Psoas muscle (tissue), 8 donors: ENCODE data around the gene E2F1. TPM values are rescaled to one million over a fixed set of nuclear protein-coding genes. Genes with fewer than 3 reads are reported as not detected.

Experiments
- ATAC-seq, 4 donors: fragments of 200-7000 bp; cut with Tn5 transposase; one replicate each; pipeline ENCODE4 v1.9.1; 2020; ENCODE audit warnings: moderate library complexity in 3 of 4, mild to moderate bottlenecking in 2 of 4
- DNase-seq, 2 donors: peaks; one replicate each; pipeline ENCODE4 v3.0.0-alpha.2; 2020
- H3K27ac ChIP-seq: fragments of 200-600 bp; one replicate; pipeline ENCODE4 v1.8.0; 2022
- H3K27me3 ChIP-seq, 3 donors: fragments of 200-600 bp in 1 of 3; one replicate each; pipeline versions ENCODE4 v1.6.1 to v1.8.0; 2013 to 2022; ENCODE audit warnings: low read length in 2 of 3, mild to moderate bottlenecking in 2 of 3, moderate library complexity in 1 of 3; ENCODE audit not compliant: insufficient read depth in 3 of 3
- H3K36me3 ChIP-seq, 2 donors: fragments of 200-600 bp in 1 of 2; one replicate each; pipeline versions ENCODE4 v1.6.1 to v1.8.0; 2013 to 2022; ENCODE audit warnings: low read depth in 1 of 2, mild to moderate bottlenecking in 1 of 2, moderate library complexity in 1 of 2; ENCODE audit not compliant: insufficient read depth in 1 of 2
- H3K4me1 ChIP-seq: fragments of 200-600 bp; one replicate; pipeline ENCODE4 v1.8.0; 2022
- H3K4me3 ChIP-seq: fragments of 200-600 bp; one replicate; pipeline ENCODE4 v1.8.0; 2022; ENCODE audit warnings: mild to moderate bottlenecking
- H3K9me3 ChIP-seq: fragments of 200-600 bp; one replicate; pipeline ENCODE4 v1.8.0; 2022
- WGBS, 3 donors: extraction: QIAGEN DNeasy Blood & Tissue Kit; methylation state at CpG; one replicate each; pipeline versions ENCODE4 v1.1.6 to v1.1.7; 2013; 5-methylcytosine and 5-hydroxymethylcytosine counted together
- intact Hi-C, 2 donors: fragments of 100-400 bp; cut with DNase I; formaldehyde crosslinking; loops; one replicate each; pipeline versions ENCODE4 v1.11.0 to v1.14.2; 2022
- polyA plus RNA-seq, 3 donors: library from polyadenylated mRNA; stranded (reverse); fragments of 200-250 nt; gene quantifications; one replicate each; pipeline ENCODE4 v1.2.3, GENCODE V29; 2013
- total RNA-seq, 4 donors: library from RNA; stranded (reverse); fragmentation: NEBNext Ultra II Directional in 2 of 4; extraction: Animal tissue kit (Norgen Biotek cat#: 25700) in 2 of 4; gene quantifications; one replicate each; pipeline versions ENCODE4 v1.2.1 to v1.2.4, GENCODE V29; 2021 to 2023
- TF ChIP-seq, protein P1 (sequence below): fragments of 200-600 bp; IDR thresholded peaks from one replicate; pipeline ENCODE4 v1.8.0; 2022; ENCODE audit warnings: antibody characterized with exemption
- donor health status: healthy with polysubstance abuse.
- donor health status: DM: no; HTN: no; CAD: no; lungs with moderate emphysema.
- donor health status: Bipolar disorder and iron deficiency.
- donor health status: healthy.
- donor health status: DM: yes; HTN: yes; CAD: no.
- donor health status: DM: no; HTN: no; CAD: no.
- donor health status: DM: no; HTN: no; CAD: no.
- donor health status: DM: yes; HTN: yes; CAD: no.

E2F1 gene
- total and polyA plus RNA-seq, 7 donors = 0.73 to 6.5 (median 0.84) TPM

- Histone ChIP-seq H3K36me3 (peaks cover 0 to 74% of the 10 kb centered on the region in 2 donors), H3K27ac (no peak overlapping the region), H3K9me3 (no peaks in the 10 kb centered on the region), H3K4me3 (no peak overlapping the region), H3K4me1 (no peaks in the 10 kb centered on the region), H3K27me3 (no peaks in the 10 kb centered on the region)
- TF ChIP-seq, protein P1, sequence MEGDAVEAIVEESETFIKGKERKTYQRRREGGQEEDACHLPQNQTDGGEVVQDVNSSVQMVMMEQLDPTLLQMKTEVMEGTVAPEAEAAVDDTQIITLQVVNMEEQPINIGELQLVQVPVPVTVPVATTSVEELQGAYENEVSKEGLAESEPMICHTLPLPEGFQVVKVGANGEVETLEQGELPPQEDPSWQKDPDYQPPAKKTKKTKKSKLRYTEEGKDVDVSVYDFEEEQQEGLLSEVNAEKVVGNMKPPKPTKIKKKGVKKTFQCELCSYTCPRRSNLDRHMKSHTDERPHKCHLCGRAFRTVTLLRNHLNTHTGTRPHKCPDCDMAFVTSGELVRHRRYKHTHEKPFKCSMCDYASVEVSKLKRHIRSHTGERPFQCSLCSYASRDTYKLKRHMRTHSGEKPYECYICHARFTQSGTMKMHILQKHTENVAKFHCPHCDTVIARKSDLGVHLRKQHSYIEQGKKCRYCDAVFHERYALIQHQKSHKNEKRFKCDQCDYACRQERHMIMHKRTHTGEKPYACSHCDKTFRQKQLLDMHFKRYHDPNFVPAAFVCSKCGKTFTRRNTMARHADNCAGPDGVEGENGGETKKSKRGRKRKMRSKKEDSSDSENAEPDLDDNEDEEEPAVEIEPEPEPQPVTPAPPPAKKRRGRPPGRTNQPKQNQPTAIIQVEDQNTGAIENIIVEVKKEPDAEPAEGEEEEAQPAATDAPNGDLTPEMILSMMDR = no peak
- no peak for DNase-seq
- WGBS, 3 donors = 80 to 84% (median 82%) methylated on average over 14 of the region's 14 CpGs
- intact Hi-C loops = no loop called here
- no peak for ATAC-seq
These were observed 24.7 kb upstream of the E2F1 start for GRCh38 chr20:33710681-33711445.

- Histone ChIP-seq H3K9me3 (no peaks in the 10 kb centered on the region), H3K27me3 (no peaks in the 10 kb centered on the region), H3K36me3 (peaks cover 0 to 70% of the 10 kb centered on the region in 2 donors), H3K4me3 (no peak overlapping the region), H3K27ac (no peak overlapping the region), H3K4me1 (no peaks in the 10 kb centered on the region)
- WGBS, 3 donors = 85 to 87% (median 87%) methylated on average over 16 of the region's 16 CpGs
- TF ChIP-seq, protein P1 = no peak
- ATAC-seq (peak in 1 of 4 donors; percentile 13), DNase-seq (no peak)
- intact Hi-C loops = no loop called here
These were observed 23.8 kb upstream of the E2F1 start for GRCh38 chr20:33709905-33710541.

DNA sequence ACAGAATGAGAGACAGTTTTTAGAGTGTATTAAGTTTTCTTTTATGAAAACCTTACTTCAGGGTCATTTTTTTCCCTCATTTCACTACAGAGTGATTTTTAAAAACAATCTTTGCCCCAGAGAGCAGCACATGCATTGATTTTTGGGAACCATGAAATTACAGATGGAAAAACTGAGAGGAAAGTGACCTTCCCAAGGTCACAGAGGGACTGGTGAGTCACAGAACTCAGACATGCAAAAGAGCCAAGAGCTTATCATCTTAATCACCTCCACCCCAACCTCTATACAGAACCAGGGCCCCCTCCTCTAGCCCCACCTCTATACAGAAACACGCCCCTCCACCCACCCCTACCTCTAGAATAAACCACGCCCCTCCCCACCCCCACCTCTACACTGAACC lies 23.2 kb upstream of the E2F1 start:
- no peaks in the 10 kb centered on the region for H3K4me1 ChIP-seq
- peaks cover 0 to 65% of the 10 kb centered on the region in 2 donors for H3K36me3 ChIP-seq
- DNase-seq (no peak), ATAC-seq (no peak)
- WGBS, 3 donors = 82 to 90% (median 86%) methylated on average over 2 of the region's 2 CpGs
- H3K27me3 ChIP-seq = no peaks in the 10 kb centered on the region
- no peak overlapping the region for H3K4me3 ChIP-seq
- TF ChIP-seq, protein P1 = no peak
- H3K27ac ChIP-seq = no peak overlapping the region
- intact Hi-C loops = no loop called here
- H3K9me3 ChIP-seq = no peaks in the 10 kb centered on the region

GRCh38 chr20:33707668-33708067 lies 21.5 kb upstream of the E2F1 start:
- intact Hi-C loops = no loop called here
- ATAC-seq (no peak), DNase-seq (no peak)
- Histone ChIP-seq H3K9me3 (no peaks in the 10 kb centered on the region), H3K27me3 (no peaks in the 10 kb centered on the region), H3K4me3 (no peak overlapping the region), H3K4me1 (no peaks in the 10 kb centered on the region), H3K27ac (no peak overlapping the region), H3K36me3 (peaks cover 0 to 47% of the 10 kb centered on the region in 2 donors)
- 91 to 92% (median 92%) methylated on average over 11 of the region's 11 CpGs for WGBS, 3 donors
- TF ChIP-seq, protein P1 = no peak
